Kidney epithelial cell (primary cell): Measurements from ENCODE around the gene GAS7. TPM values are rescaled to one million over a fixed set of nuclear protein-coding genes. Genes with fewer than 3 reads are reported as not detected.

Experiments used
- DNase-seq: peaks from one replicate; pipeline ENCODE4 v3.0.0-alpha.2; 2010; ENCODE audit warnings: low read depth
- H3K27me3 ChIP-seq: 2 replicates; pipeline ENCODE4 v1.6.0; 2011; ENCODE audit warnings: low read length; ENCODE audit not compliant: control insufficient read depth, insufficient read depth
- H3K36me3 ChIP-seq: 2 replicates; pipeline ENCODE4 v1.5.1; 2011; ENCODE audit warnings: low read length; ENCODE audit not compliant: control insufficient read depth, insufficient read depth
- H3K4me3 ChIP-seq: 2 replicates; pipeline ENCODE4 v1.5.1; 2011; ENCODE audit warnings: low read depth, mild to moderate bottlenecking, control low read depth, low read length
- CTCF ChIP-seq: IDR thresholded peaks from 2 replicates; pipeline ENCODE4 v1.5.1; 2011; ENCODE audit warnings: mild to moderate bottlenecking, moderate library complexity, low read length, control low read depth, inconsistent platforms; ENCODE audit not compliant: insufficient read depth, poor library complexity, severe bottlenecking
- total RNA-seq: library from RNA; depleted of rRNA; stranded (reverse); fragments of >200 nt; gene quantifications from 2 replicates; pipeline ENCODE4 v1.2.3, GENCODE V29; 2015

Gene GAS7
- total RNA-seq, 1 donor from 2014 or later = 3.6 TPM

GRCh38 chr17:10064536-10064935 lies 133.9 kb downstream of the GAS7 start:
- no peak for TF ChIP-seq CTCF
- Histone ChIP-seq H3K4me3 (no peak overlapping the region), H3K36me3 (no peaks in the 10 kb centered on the region), H3K27me3 (no peaks in the 10 kb centered on the region)
- DNase-seq = no peak

- no peak overlapping the region for H3K4me3 ChIP-seq
- no peak for TF ChIP-seq CTCF
- H3K36me3 ChIP-seq = no peaks in the 10 kb centered on the region
- H3K27me3 ChIP-seq = no peaks in the 10 kb centered on the region
- DNase-seq = no peak
Observed at GRCh38 chr17:10063730-10064241, 134.6 kb downstream of the GAS7 start.

- H3K27me3 ChIP-seq = no peaks in the 10 kb centered on the region
- TF ChIP-seq CTCF = no peak
- H3K4me3 ChIP-seq = no peak overlapping the region
- H3K36me3 ChIP-seq = no peaks in the 10 kb centered on the region
- no peak for DNase-seq
Observed at GRCh38 chr17:10062691-10063385, 135.6 kb downstream of the GAS7 start.

- Histone ChIP-seq H3K4me3 (no peak overlapping the region), H3K36me3 (no peaks in the 10 kb centered on the region), H3K27me3 (no peaks in the 10 kb centered on the region)
- no peak for TF ChIP-seq CTCF
- no peak for DNase-seq
Observed at GRCh38 chr17:10061111-10061845, 137.1 kb downstream of the GAS7 start.

GRCh38 chr17:10060526-10060925 lies 137.9 kb downstream of the GAS7 start:
- Histone ChIP-seq H3K4me3 (no peak overlapping the region), H3K36me3 (no peaks in the 10 kb centered on the region), H3K27me3 (no peaks in the 10 kb centered on the region)
- TF ChIP-seq CTCF = no peak
- DNase-seq = no peak
